H1 (cell line): Measurements from ENCODE around the gene LHFPL3.

Source experiments
- CHD2 ChIP-seq: IDR thresholded peaks from 2 replicates; pipeline ENCODE4 v1.6.1; 2012; ENCODE audit warnings: low read length, improper control_type of control experiment
- CTCF ChIP-seq, 3 experiments: IDR thresholded peaks; 1 replicate in 2 of 3; 2 replicates in 1 of 3; pipeline versions ENCODE4 v1.5.1 to v1.6.1; 2011; ENCODE audit warnings: low read length in 3 of 3, mild to moderate bottlenecking in 3 of 3, inconsistent platforms in 2 of 3, low read depth in 1 of 3, moderate library complexity in 1 of 3; ENCODE audit not compliant: insufficient read depth in 1 of 3; ENCODE audit errors: control extremely low read depth in 1 of 3
- KDM4A ChIP-seq: IDR thresholded peaks from one replicate; pipeline ENCODE4 v1.7.1; 2012; ENCODE audit warnings: low read depth, mild to moderate bottlenecking, moderate library complexity, low read length, inconsistent platforms; ENCODE audit not compliant: severe bottlenecking
- POLR2A ChIP-seq, 2 experiments: IDR thresholded peaks; 1 replicate in 1 of 2; 2 replicates in 1 of 2; pipeline ENCODE4 v1.6.1; 2011; ENCODE audit warnings: low read depth in 2 of 2, low read length in 2 of 2, mild to moderate bottlenecking in 2 of 2; ENCODE audit errors: control extremely low read depth in 1 of 2
- RBBP5 ChIP-seq: IDR thresholded peaks from 2 replicates; pipeline ENCODE4 v1.7.1; 2012; ENCODE audit warnings: low read depth, mild to moderate bottlenecking, inconsistent platforms, low read length, moderate library complexity, borderline replicate concordance
- YY1 ChIP-seq: IDR thresholded peaks from 2 replicates; pipeline ENCODE4 v1.6.1; 2011; ENCODE audit warnings: low read depth, mild to moderate bottlenecking, low read length

- TF ChIP-seq KDM4A (no peak), POLR2A (IDR thresholded peaks at IDR 0.05; ENCODE audit: control extremely low read depth in 1 of 2, low read depth in 2 of 2, low read length in 2 of 2) (no peak), CHD2 (no peak), YY1 (no peak), CTCF (IDR thresholded peaks at IDR 0.05; ENCODE audit: control extremely low read depth in 1 of 3, insufficient read depth in 1 of 3, low read depth in 1 of 3, low read length in 3 of 3) (no peak), RBBP5 (no peak)
These were observed 41.6 kb upstream of the LHFPL3 start for GRCh38 chr7:104286839-104287238.
